ENCODE measurements around the gene HAUS8.
"Not testable (repeated sequence)": the region's sequence is repeated elsewhere in the genome, so short reads cannot be mapped to it uniquely, and the experiment has no call there.

The HAUS8 gene

GRCh38 chr19:17031741-17032140, 43.5 kb downstream of the HAUS8 start:
- no peak for DNase-seq

- no peak for DNase-seq
Measured at GRCh38 chr19:17027535-17027975, 47.7 kb downstream of the HAUS8 start.

- no peak for DNase-seq
Measured at GRCh38 chr19:17026706-17027534, 48.3 kb downstream of the HAUS8 start, which contains the start of gene CPAMD8. Gene CPAMD8, minus strand, starts transcription at chr19:17026810. Its CDS starts 168 bp downstream, at chr19:17026642.

- no peak for DNase-seq
Measured at GRCh38 chr19:17025991-17026658, 49.1 kb downstream of the HAUS8 start.

GRCh38 chr19:17025361-17025760, 49.9 kb downstream of the HAUS8 start:
- DNase-seq, result no peak

- DNase-seq, result not testable (repeated sequence)
Measured at GRCh38 chr19:17024941-17025340, 50.3 kb downstream of the HAUS8 start.

- DNase-seq, result no peak
Measured at GRCh38 chr19:17023805-17024204, 51.4 kb downstream of the HAUS8 start.

GRCh38 chr19:17022738-17023137, 52.5 kb downstream of the HAUS8 start:
- no peak for DNase-seq

GRCh38 chr19:17021793-17022590, 53.3 kb downstream of the HAUS8 start:
- DNase-seq, result no peak

- DNase-seq, result no peak
Measured at GRCh38 chr19:17021328-17021727, 53.9 kb downstream of the HAUS8 start.

- DNase-seq, result no peak
Measured at GRCh38 chr19:17020823-17021222, 54.4 kb downstream of the HAUS8 start.

GRCh38 chr19:17020385-17020784, 54.9 kb downstream of the HAUS8 start:
- no peak for DNase-seq

- not testable (repeated sequence) for DNase-seq
Measured at GRCh38 chr19:17014212-17014861, 60.9 kb downstream of the HAUS8 start.

GRCh38 chr19:17011485-17011884, 63.8 kb downstream of the HAUS8 start:
- no peak for DNase-seq

GRCh38 chr19:17006579-17006978, 68.7 kb downstream of the HAUS8 start:
- no peak for DNase-seq

- DNase-seq, result no peak
Measured at GRCh38 chr19:17005000-17005399, 70.3 kb downstream of the HAUS8 start.

- DNase-seq, result no peak
Measured at GRCh38 chr19:17004386-17004785, 70.9 kb downstream of the HAUS8 start.

GRCh38 chr19:17002455-17002854, 72.8 kb downstream of the HAUS8 start:
- DNase-seq, result no peak

- no peak for DNase-seq
Measured at GRCh38 chr19:17001603-17002183, 73.6 kb downstream of the HAUS8 start.
